ENCODE results near the gene TRAF4. TPM values are rescaled to one million over a fixed set of nuclear protein-coding genes. Genes with fewer than 3 reads are reported as not detected.

The TRAF4 gene
- polyA plus RNA-seq, 1 donor from 2014 or later = 139 TPM

GRCh38 chr17:28760601-28761562 lies 17.1 kb downstream of the TRAF4 start:
- no peak for TF ChIP-seq RAD21 (conservative IDR thresholded peaks at IDR 0.05)
- no peak for TF ChIP-seq TAF1 (IDR thresholded peaks at IDR 0.05; ENCODE audit: low read depth)
- no peak for TF ChIP-seq EZH2 (IDR thresholded peaks at IDR 0.05; ENCODE audit: borderline replicate concordance, insufficient read depth, low read length, poor library complexity, severe bottlenecking)
- TF ChIP-seq EP300 (conservative IDR thresholded peaks at IDR 0.05; ENCODE audit: poor library complexity, severe bottlenecking) = no peak
- no peak for TF ChIP-seq MXI1 (conservative IDR thresholded peaks at IDR 0.05; ENCODE audit: poor library complexity, severe bottlenecking)
- TF ChIP-seq POLR2AphosphoS5 (IDR thresholded peaks at IDR 0.05) = no peak
- no peak for TF ChIP-seq REST (IDR thresholded peaks at IDR 0.05; ENCODE audit: borderline replicate concordance)
- TF ChIP-seq CTCF (IDR thresholded peaks at IDR 0.05; ENCODE audit: poor library complexity, severe bottlenecking) = no peak
- no peak for TF ChIP-seq SMC3 (conservative IDR thresholded peaks at IDR 0.05; ENCODE audit: poor library complexity)
- no peaks in the 10 kb centered on the region for H3K27me3 ChIP-seq (ENCODE audit: insufficient read depth, low read depth, low read length)
- H4K20me1 ChIP-seq (ENCODE audit: insufficient read depth) = no peaks in the 10 kb centered on the region
- no peak overlapping the region for H3K27ac ChIP-seq (ENCODE audit: low read length)
- H3K9me3 ChIP-seq (ENCODE audit: low read length) = no peaks in the 10 kb centered on the region
- H2AFZ ChIP-seq (ENCODE audit: low read depth, low read length) = no peak overlapping the region
- no peak overlapping the region for H3K4me3 ChIP-seq (ENCODE audit: low read length)
- H3F3A ChIP-seq (ENCODE audit: insufficient read depth, low read length, poor library complexity, severe bottlenecking) = no peaks in the 10 kb centered on the region
- no peaks in the 10 kb centered on the region for H3K79me2 ChIP-seq (replicated peaks; ENCODE audit: insufficient read depth, low read length)
- H3K9ac ChIP-seq (ENCODE audit: low read length) = no peak overlapping the region
- peaks cover 4% of the 10 kb centered on the region for H3K36me3 ChIP-seq (ENCODE audit: insufficient read depth, low read length)
- no peaks in the 10 kb centered on the region for H3K9me2 ChIP-seq (ENCODE audit: insufficient read depth, low read length)
- no peak overlapping the region for H3K4me2 ChIP-seq (ENCODE audit: low read length)

DNA sequence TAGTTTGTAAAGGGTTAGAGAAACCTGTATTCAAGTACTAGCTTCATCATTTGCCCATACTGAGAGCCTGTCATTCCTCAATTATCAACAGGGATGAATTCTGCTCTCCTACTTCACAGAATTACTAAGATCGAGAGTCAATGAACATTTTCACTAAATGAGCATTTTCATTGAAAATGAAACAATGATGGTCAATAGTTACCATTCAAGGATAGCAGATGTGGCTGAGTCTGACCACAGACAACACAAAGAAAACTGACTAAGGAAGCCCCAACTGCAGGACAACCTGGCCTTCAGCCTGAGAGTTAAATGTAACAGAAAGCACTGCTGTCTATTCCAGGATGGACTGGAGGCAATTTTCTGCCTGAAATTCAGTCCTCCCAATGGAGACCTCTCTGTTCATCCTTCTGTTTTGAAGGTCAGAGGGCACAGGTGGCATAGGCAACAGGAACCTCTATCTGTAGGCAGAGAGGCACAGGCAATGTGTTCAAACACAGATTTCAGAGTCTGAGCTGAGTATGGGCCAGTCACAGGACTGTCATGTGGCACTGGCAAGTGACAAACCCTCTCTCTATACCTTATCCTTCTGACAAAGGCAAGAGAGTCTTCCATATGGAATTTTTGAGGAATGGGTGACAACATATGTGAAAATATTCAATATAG lies 19.5 kb downstream of the TRAF4 start:
- Histone ChIP-seq H3K4me2 (ENCODE audit: low read length) (no peak overlapping the region), H3F3A (ENCODE audit: insufficient read depth, low read length, poor library complexity, severe bottlenecking) (no peaks in the 10 kb centered on the region), H3K27me3 (ENCODE audit: insufficient read depth, low read depth, low read length) (no peaks in the 10 kb centered on the region), H2AFZ (ENCODE audit: low read depth, low read length) (no peak overlapping the region), H3K9me3 (ENCODE audit: low read length) (no peaks in the 10 kb centered on the region), H3K27ac (ENCODE audit: low read length) (no peak overlapping the region), H3K9me2 (ENCODE audit: insufficient read depth, low read length) (no peaks in the 10 kb centered on the region), H3K9ac (ENCODE audit: low read length) (no peak overlapping the region), H4K20me1 (ENCODE audit: insufficient read depth) (no peaks in the 10 kb centered on the region), H3K79me2 (replicated peaks; ENCODE audit: insufficient read depth, low read length) (no peaks in the 10 kb centered on the region), H3K4me3 (ENCODE audit: low read length) (no peak overlapping the region), H3K36me3 (ENCODE audit: insufficient read depth, low read length) (peaks cover 2% of the 10 kb centered on the region)
- TF ChIP-seq REST (IDR thresholded peaks at IDR 0.05; ENCODE audit: borderline replicate concordance) = no peak
- TF ChIP-seq RAD21 (conservative IDR thresholded peaks at IDR 0.05) = no peak
- no peak for TF ChIP-seq CTCF (IDR thresholded peaks at IDR 0.05; ENCODE audit: poor library complexity, severe bottlenecking)
- no peak for TF ChIP-seq SMC3 (conservative IDR thresholded peaks at IDR 0.05; ENCODE audit: poor library complexity)
- TF ChIP-seq MXI1 (conservative IDR thresholded peaks at IDR 0.05; ENCODE audit: poor library complexity, severe bottlenecking) = no peak
- no peak for TF ChIP-seq EP300 (conservative IDR thresholded peaks at IDR 0.05; ENCODE audit: poor library complexity, severe bottlenecking)
- TF ChIP-seq EZH2 (IDR thresholded peaks at IDR 0.05; ENCODE audit: borderline replicate concordance, insufficient read depth, low read length, poor library complexity, severe bottlenecking) = no peak
- no peak for TF ChIP-seq POLR2AphosphoS5 (IDR thresholded peaks at IDR 0.05)
- TF ChIP-seq TAF1 (IDR thresholded peaks at IDR 0.05; ENCODE audit: low read depth) = no peak

Data from neural cell (in vitro differentiated cells).